Thyroid gland (tissue), 4 donors: ENCODE results near the gene MYEOV. TPM values are rescaled to one million over a fixed set of nuclear protein-coding genes. Genes with fewer than 3 reads are reported as not detected.

Experiments used
- DNase-seq, 2 donors: peaks; one replicate each; pipeline ENCODE4 v3.0.0-alpha.2; 2019
- H3K27ac ChIP-seq, 3 donors: fragments of 200-600 bp; sonication (generic); 1 replicate in 2 of 3; 2 replicates in 1 of 3; pipeline ENCODE4 v1.5.1; 2016 to 2019; ENCODE audit warnings: mild to moderate bottlenecking in 1 of 3, moderate library complexity in 1 of 3
- H3K27me3 ChIP-seq: fragments of 200-600 bp; sonication (generic); one replicate; pipeline ENCODE4 v1.5.1; 2019
- H3K36me3 ChIP-seq, 2 donors: fragments of 200-600 bp; sonication (generic); one replicate each; pipeline ENCODE4 v1.5.1; 2016 to 2019
- H3K4me1 ChIP-seq, 2 donors: fragments of 200-600 bp; sonication (generic); one replicate each; pipeline ENCODE4 v1.5.1; 2017 to 2019
- H3K4me3 ChIP-seq, 3 donors: fragments of 200-600 bp; sonication (generic); replicated peaks in 1 of 3; 1 replicate in 2 of 3; 2 replicates in 1 of 3; pipeline ENCODE4 v1.5.1; 2016; ENCODE audit warnings: mild to moderate bottlenecking in 1 of 3
- H3K9me3 ChIP-seq: fragments of 200-600 bp; sonication (generic); one replicate; pipeline ENCODE4 v1.5.1; 2017
- POLR2A ChIP-seq, 2 donors: fragments of 450-650 bp; IDR thresholded peaks; one replicate each; pipeline ENCODE4 v1.6.1; 2017; ENCODE audit warnings: antibody characterized with exemption in 2 of 2, mild to moderate bottlenecking in 2 of 2, moderate library complexity in 1 of 2
- WGBS, 2 donors: methylation state at CpG; one replicate each; pipeline ENCODE4 v1.1.5; 2017; 5-methylcytosine and 5-hydroxymethylcytosine counted together
- intact Hi-C: fragments of 100-400 bp; cut with DNase I; formaldehyde crosslinking; loops from one replicate; pipeline ENCODE4 v1.15.1; 2023
- total RNA-seq, 4 donors: library from RNA; depleted of rRNA; stranded (reverse); fragments of >200 nt; gene quantifications; one replicate each; pipeline ENCODE4 v1.2.3, GENCODE V29; 2016
- TF ChIP-seq, protein P1 (sequence below), 6 experiments: fragments of 200-600 bp in 3 of 6; fragments of 450-650 bp in 3 of 6; sonication (generic) in 3 of 6; IDR thresholded peaks; one replicate each; pipeline ENCODE4 v1.5.1; 2016 to 2019; ENCODE audit warnings: antibody characterized with exemption in 6 of 6, mild to moderate bottlenecking in 2 of 6, inconsistent platforms in 1 of 6, moderate library complexity in 1 of 6

The MYEOV gene
- total RNA-seq, 4 donors from 2014 or later = 0.42 to 2.6 (median 0.68) TPM; not detected in 1

DNA sequence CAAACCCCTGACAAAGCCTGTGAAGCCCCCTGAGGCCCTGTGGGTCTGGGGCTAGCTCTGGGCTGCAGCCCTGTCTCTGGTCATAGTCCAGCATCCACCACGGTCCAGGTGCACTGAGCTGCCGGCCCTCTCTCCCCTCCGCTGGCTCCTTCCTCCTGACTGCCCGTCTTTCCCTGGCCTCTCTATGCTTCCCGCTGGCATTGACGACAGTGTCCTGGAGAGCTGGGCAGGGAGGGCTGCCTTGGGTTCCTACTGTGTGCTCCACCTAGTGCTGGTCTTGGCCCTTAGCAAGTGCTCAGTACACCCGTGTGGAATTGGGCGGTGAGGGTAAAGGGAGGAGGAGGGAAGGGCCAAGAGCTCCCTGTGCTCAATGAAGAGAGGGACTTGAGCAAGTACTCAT is 868 bp upstream of the MYEOV start:
- DNase-seq = no peak
- TF ChIP-seq, protein P1, sequence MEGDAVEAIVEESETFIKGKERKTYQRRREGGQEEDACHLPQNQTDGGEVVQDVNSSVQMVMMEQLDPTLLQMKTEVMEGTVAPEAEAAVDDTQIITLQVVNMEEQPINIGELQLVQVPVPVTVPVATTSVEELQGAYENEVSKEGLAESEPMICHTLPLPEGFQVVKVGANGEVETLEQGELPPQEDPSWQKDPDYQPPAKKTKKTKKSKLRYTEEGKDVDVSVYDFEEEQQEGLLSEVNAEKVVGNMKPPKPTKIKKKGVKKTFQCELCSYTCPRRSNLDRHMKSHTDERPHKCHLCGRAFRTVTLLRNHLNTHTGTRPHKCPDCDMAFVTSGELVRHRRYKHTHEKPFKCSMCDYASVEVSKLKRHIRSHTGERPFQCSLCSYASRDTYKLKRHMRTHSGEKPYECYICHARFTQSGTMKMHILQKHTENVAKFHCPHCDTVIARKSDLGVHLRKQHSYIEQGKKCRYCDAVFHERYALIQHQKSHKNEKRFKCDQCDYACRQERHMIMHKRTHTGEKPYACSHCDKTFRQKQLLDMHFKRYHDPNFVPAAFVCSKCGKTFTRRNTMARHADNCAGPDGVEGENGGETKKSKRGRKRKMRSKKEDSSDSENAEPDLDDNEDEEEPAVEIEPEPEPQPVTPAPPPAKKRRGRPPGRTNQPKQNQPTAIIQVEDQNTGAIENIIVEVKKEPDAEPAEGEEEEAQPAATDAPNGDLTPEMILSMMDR (IDR thresholded peaks at IDR 0.05) = no peak
- no peak for TF ChIP-seq POLR2A (IDR thresholded peaks at IDR 0.05)
- intact Hi-C loops = loop anchor here (2.0 to 10.0 kb wide), 2 partner anchors 188 to 348 kb away; partner anchors contain the start of gene CCND1
- Histone ChIP-seq H3K27ac (no peak overlapping the region), H3K9me3 (no peaks in the 10 kb centered on the region), H3K27me3 (no peaks in the 10 kb centered on the region), H3K4me3 (no peak overlapping the region), H3K4me1 (peaks cover 9 to 29% of the 10 kb centered on the region in 2 donors), H3K36me3 (no peaks in the 10 kb centered on the region)
- WGBS, 2 donors = 64 to 74% methylated on average over 8 of the region's 8 CpGs

DNA sequence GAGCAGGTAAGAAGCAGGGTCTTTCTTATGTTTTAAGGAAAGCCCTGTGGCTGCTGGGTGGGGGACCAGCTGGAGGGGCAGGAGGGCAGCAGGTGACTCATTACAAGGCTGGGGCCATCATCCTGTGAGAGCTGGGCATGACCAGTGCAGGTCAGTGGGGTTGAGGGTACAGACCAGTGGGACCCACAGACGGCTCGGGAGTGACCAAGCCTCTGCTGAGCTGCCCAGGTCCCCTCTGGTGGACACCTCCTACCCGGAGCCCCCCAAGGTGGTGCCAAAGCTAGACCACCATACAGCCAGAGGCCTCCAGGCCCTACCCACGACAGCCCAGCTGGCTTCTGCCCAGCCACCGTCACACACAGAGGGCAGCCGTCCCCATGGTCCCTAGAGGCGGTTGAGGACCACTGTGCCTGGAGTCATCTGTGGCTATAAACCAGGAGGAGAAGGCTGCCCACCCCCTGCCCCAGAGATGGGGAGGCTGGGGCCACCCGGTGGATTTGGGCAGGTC is 670 bp downstream of the MYEOV start:
- H3K27ac ChIP-seq = no peak overlapping the region
- H3K4me3 ChIP-seq = no peak overlapping the region
- H3K9me3 ChIP-seq = no peaks in the 10 kb centered on the region
- peaks cover 16 to 44% of the 10 kb centered on the region in 2 donors for H3K4me1 ChIP-seq
- H3K36me3 ChIP-seq = no peaks in the 10 kb centered on the region
- TF ChIP-seq, protein P1 (IDR thresholded peaks at IDR 0.05) = no peak
- no peak for TF ChIP-seq POLR2A (IDR thresholded peaks at IDR 0.05)
- intact Hi-C loops = loop anchor here (10.0 kb wide), 1 partner anchor 190 kb away; no protein-coding TSS in a partner anchor
- H3K27me3 ChIP-seq = no peaks in the 10 kb centered on the region
- no peak for DNase-seq
- 90 to 94% methylated on average over 2 to 3 of the region's 8 CpGs for WGBS, 2 donors

DNA sequence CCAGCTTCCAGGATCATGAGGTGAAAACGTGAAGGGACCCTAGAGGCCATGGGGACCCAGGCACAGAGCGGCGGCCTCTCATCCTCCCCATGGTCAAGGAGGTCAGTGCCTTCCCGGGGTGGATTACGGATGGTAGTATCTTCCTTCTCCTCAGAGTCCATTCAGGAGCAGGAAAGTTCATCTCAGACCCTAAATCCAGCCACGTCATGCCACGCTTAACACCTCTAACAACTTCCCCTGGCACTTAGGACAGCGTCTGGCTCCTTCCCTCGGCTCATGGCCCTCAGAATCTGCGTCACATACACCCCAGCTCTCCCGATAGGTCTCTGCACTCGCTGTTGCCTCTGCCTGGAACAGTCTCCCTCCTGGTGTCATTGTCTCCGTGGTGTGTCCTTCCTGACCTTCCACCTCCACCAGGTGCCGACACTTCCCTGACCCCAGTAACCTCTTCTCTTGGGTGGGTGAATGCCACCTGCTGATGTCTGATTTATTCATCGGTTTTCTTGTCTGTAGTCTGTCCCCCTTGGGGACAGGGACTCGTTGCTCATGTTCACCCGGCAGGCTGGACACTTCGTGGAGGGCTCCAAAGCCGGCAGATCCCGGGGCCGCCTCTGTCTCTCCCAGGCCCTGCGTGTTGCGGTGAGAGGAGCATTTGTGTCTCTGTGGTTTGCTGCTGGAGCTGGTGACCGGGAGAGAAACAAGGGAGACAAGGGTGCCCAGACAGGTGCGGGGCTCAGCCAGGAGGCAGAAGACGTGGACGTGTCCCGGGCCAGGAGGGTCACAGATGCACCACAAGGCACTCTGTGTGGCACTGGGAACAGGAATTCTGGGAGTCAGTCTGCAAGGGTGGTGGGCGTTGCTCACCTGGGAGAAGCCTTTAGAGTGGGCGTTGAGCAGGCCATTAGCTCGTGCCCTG is 1.4 kb downstream of the MYEOV start:
- TF ChIP-seq POLR2A (IDR thresholded peaks at IDR 0.05) = no peak
- TF ChIP-seq, protein P1 (IDR thresholded peaks at IDR 0.05) = no peak
- no peak overlapping the region for H3K4me3 ChIP-seq
- H3K27me3 ChIP-seq = no peaks in the 10 kb centered on the region
- H3K36me3 ChIP-seq = no peaks in the 10 kb centered on the region
- H3K9me3 ChIP-seq = no peaks in the 10 kb centered on the region
- no peak for DNase-seq
- 90 to 94% methylated on average over 31 of the region's 31 CpGs for WGBS, 2 donors
- H3K4me1 ChIP-seq = peaks cover 16 to 50% of the 10 kb centered on the region in 2 donors
- intact Hi-C loops = loop anchor here (10.0 kb wide), 1 partner anchor 191 kb away; no protein-coding TSS in a partner anchor
- no peak overlapping the region for H3K27ac ChIP-seq

DNA sequence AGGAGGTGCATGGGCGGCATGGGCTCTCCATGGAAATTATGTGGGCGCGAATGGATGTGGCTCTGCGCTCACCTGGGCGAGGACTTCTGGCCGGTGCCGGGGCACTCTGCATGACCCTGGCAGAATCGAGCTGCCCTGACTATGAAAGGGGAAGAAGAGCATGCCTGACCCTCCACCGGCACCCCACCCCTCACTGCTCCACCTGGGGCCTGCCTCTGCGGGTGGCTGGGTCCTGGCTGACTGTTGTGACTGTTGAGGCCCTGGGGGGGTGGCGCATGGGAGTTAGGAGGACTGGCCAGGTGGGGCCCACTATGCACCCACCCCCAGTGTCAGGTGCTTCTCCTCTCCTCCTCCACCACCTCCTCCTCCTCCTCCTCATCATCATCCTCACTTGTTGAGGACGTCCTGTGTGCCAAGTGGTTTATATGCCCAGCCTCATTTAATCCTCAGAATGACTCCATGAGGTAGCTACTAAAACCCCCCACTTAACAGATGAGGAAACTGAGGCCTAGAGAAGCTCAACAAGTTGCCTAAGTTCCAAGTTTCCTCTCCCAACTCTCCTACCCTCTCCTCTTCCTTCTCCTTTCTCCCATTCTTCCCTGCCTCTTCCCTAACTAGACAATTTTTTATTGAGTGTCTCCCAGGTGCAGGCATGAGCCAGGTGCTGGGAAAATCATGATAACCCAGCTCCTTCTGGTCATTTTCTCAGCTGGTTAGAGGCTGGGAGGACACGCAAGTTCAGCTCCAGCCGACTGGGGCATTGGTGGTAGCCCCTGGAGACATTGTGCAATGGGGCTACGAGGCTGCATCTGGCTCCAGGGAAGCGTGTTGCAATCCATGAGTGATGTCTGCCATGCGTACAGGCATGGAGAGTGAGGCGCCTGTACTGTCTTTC is 2.3 kb downstream of the MYEOV start:
- intact Hi-C loops = loop anchor here (10.0 kb wide), 1 partner anchor 191 kb away; no protein-coding TSS in a partner anchor
- Histone ChIP-seq H3K27me3 (no peaks in the 10 kb centered on the region), H3K4me3 (no peak overlapping the region), H3K4me1 (peaks cover 16 to 52% of the 10 kb centered on the region in 2 donors), H3K27ac (peak overlapping the region in 1 of 3 donors; percentile 84), H3K9me3 (no peaks in the 10 kb centered on the region), H3K36me3 (no peaks in the 10 kb centered on the region)
- no peak for DNase-seq
- WGBS, 2 donors = 84 to 92% methylated on average over 14 to 16 of the region's 18 CpGs
- no peak for TF ChIP-seq POLR2A (IDR thresholded peaks at IDR 0.05)
- TF ChIP-seq, protein P1 (IDR thresholded peaks at IDR 0.05) = no peak
